Lower leg skin (tissue), 4 donors: ENCODE results near the gene DHX40. TPM values are rescaled to one million over a fixed set of nuclear protein-coding genes. Genes with fewer than 3 reads are reported as not detected.
A peak's percentile ranks its signal among the peaks of the same experiment; 100 is the strongest.

ENCODE experiments used
- DNase-seq, 2 donors: peaks; one replicate each; pipeline ENCODE4 v3.0.0-alpha.2; 2019; ENCODE audit warnings: low spot score in 2 of 2
- H3K4me3 ChIP-seq: fragments of 200-600 bp; sonication (generic); 2 replicates; pipeline ENCODE4 v1.5.1; 2017; ENCODE audit warnings: mild to moderate bottlenecking, low read depth; ENCODE audit not compliant: poor library complexity, severe bottlenecking
- CTCF ChIP-seq, 3 donors: fragments of 450-650 bp; IDR thresholded peaks; one replicate each; pipeline ENCODE4 v1.5.1; 2016; ENCODE audit warnings: antibody characterized with exemption in 3 of 3, mild to moderate bottlenecking in 3 of 3, moderate library complexity in 2 of 3
- POLR2A ChIP-seq, 2 donors: fragments of 450-650 bp; IDR thresholded peaks; one replicate each; pipeline ENCODE4 v1.6.1; 2016 to 2017; ENCODE audit warnings: antibody characterized with exemption in 2 of 2, mild to moderate bottlenecking in 1 of 2, moderate library complexity in 1 of 2
- WGBS, 2 donors: methylation state at CpG; one replicate each; pipeline ENCODE4 v1.1.5; 2018; 5-methylcytosine and 5-hydroxymethylcytosine counted together
- intact Hi-C: fragments of 100-400 bp; cut with DNase I; formaldehyde crosslinking; loops from one replicate; pipeline ENCODE4 v1.15.0; 2023; ENCODE audit warnings: low total_unique reads
- total RNA-seq, 4 donors: library from RNA; depleted of rRNA; stranded (reverse); fragments of >200 nt; gene quantifications; one replicate each; pipeline ENCODE4 v1.1.0, GENCODE V29; 2016

The DHX40 gene
- total RNA-seq, 4 donors from 2014 or later: 35.1 to 57.3 (median 49.9) TPM

- peak overlapping the region; percentile 95 for H3K4me3 ChIP-seq
- WGBS, 2 donors: 0% methylated on average over 10 to 13 of the region's 13 CpGs
- DNase-seq: no peak
- intact Hi-C loops: no loop called here
- TF ChIP-seq POLR2A (IDR thresholded peaks at IDR 0.05): no peak
- TF ChIP-seq CTCF (IDR thresholded peaks at IDR 0.05): no peak
Measured at GRCh38 chr17:59620064-59620359, 54.6 kb downstream of the DHX40 start.

- no peak for TF ChIP-seq CTCF (IDR thresholded peaks at IDR 0.05)
- TF ChIP-seq POLR2A (IDR thresholded peaks at IDR 0.05): no peak
- WGBS, 2 donors: 2% methylated on average over 14 of the region's 14 CpGs
- peak in 1 of 2 donors; percentile 40 for DNase-seq
- intact Hi-C loops: no loop called here
- peak overlapping the region; percentile 95 for H3K4me3 ChIP-seq
Measured at GRCh38 chr17:59620518-59621259, 55.3 kb downstream of the DHX40 start.

GRCh38 chr17:59621771-59622170, 56.4 kb downstream of the DHX40 start:
- H3K4me3 ChIP-seq: no peak overlapping the region
- no peak for TF ChIP-seq CTCF (IDR thresholded peaks at IDR 0.05)
- DNase-seq: no peak
- intact Hi-C loops: no loop called here
- 20 to 35% methylated on average over 4 of the region's 4 CpGs for WGBS, 2 donors

GRCh38 chr17:59623151-59623550, 57.7 kb downstream of the DHX40 start:
- TF ChIP-seq POLR2A (IDR thresholded peaks at IDR 0.05): no peak
- TF ChIP-seq CTCF (IDR thresholded peaks at IDR 0.05): no peak
- no peak for DNase-seq
- WGBS, 2 donors: 55 to 70% methylated on average over 2 of the region's 2 CpGs
- no peak overlapping the region for H3K4me3 ChIP-seq
- intact Hi-C loops: no loop called here

- 93 to 94% methylated on average over 5 of the region's 5 CpGs for WGBS, 2 donors
- TF ChIP-seq POLR2A (IDR thresholded peaks at IDR 0.05): no peak
- TF ChIP-seq CTCF (IDR thresholded peaks at IDR 0.05): no peak
- H3K4me3 ChIP-seq: no peak overlapping the region
- no peak for DNase-seq
- intact Hi-C loops: no loop called here
Measured at GRCh38 chr17:59626756-59627155, 61.3 kb downstream of the DHX40 start.

GRCh38 chr17:59627274-59627673, 61.9 kb downstream of the DHX40 start:
- 59 to 67% methylated on average over 3 of the region's 3 CpGs for WGBS, 2 donors
- no peak for TF ChIP-seq POLR2A (IDR thresholded peaks at IDR 0.05)
- no peak for TF ChIP-seq CTCF (IDR thresholded peaks at IDR 0.05)
- H3K4me3 ChIP-seq: no peak overlapping the region
- intact Hi-C loops: no loop called here
- DNase-seq: no peak
